ENCODE measurements around the gene FBXW7.

DNA sequence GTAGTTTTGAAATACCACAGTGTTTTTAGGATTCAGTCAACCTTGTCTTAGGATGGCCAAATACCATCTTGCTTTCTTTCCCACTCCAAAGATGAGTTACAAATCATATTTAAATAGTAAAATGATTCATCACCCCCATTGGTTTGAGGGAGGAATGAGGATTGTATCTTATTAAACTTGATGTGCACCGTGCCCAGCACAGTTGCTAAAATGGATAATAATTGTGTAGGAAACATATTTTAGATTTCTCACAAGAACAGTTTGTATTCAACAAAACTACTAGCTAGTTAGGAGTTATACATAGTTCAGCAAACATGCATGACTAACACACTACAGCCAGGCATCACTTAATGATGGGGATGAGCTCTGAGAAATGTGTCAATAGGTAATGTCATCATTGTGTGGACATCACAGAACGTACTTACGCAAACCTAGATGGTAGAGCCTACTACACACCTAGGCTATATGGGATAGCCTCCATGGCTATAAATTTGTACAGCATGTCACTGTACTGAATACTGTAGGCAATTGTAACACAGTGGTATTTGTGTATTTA lies 245.4 kb downstream of the FBXW7 start:
- TF ChIP-seq, protein P1, sequence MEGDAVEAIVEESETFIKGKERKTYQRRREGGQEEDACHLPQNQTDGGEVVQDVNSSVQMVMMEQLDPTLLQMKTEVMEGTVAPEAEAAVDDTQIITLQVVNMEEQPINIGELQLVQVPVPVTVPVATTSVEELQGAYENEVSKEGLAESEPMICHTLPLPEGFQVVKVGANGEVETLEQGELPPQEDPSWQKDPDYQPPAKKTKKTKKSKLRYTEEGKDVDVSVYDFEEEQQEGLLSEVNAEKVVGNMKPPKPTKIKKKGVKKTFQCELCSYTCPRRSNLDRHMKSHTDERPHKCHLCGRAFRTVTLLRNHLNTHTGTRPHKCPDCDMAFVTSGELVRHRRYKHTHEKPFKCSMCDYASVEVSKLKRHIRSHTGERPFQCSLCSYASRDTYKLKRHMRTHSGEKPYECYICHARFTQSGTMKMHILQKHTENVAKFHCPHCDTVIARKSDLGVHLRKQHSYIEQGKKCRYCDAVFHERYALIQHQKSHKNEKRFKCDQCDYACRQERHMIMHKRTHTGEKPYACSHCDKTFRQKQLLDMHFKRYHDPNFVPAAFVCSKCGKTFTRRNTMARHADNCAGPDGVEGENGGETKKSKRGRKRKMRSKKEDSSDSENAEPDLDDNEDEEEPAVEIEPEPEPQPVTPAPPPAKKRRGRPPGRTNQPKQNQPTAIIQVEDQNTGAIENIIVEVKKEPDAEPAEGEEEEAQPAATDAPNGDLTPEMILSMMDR (conservative IDR thresholded peaks at IDR 0.05; ENCODE audit: low read length) = no peak
- no peak for TF ChIP-seq EZH2phosphoT487 (IDR thresholded peaks at IDR 0.05; ENCODE audit: borderline replicate concordance)

All from Loucy (cell line).